HL-60/S4 treated with retinoic acid at 250 ng/mL for 4 days and 3 days (cell line): ENCODE measurements around the gene FTCD.

Experiments used
- in situ Hi-C: fragments of 300-500 bp; cut with MboI; formaldehyde crosslinking; loops from 2 replicates; pipeline ENCODE4 v1.7.0; 2022; ENCODE audit warnings: low sequenced_read_pairs

The FTCD gene

GRCh38 chr21:46124926-46125845 is 30.2 kb downstream of the FTCD start:
- in situ Hi-C loops, result no loop called here

- in situ Hi-C loops, result no loop called here
Observed at GRCh38 chr21:46124083-46124925, 31.1 kb downstream of the FTCD start.

GRCh38 chr21:46122758-46123683 is 32.4 kb downstream of the FTCD start:
- in situ Hi-C loops, result no loop called here

GRCh38 chr21:46122237-46122671 is 33.1 kb downstream of the FTCD start:
- in situ Hi-C loops, result no loop called here

GRCh38 chr21:46121286-46122221 is 33.8 kb downstream of the FTCD start:
- in situ Hi-C loops, result no loop called here

- in situ Hi-C loops, result no loop called here
Observed at GRCh38 chr21:46120301-46121285, 34.8 kb downstream of the FTCD start.

GRCh38 chr21:46119637-46120271 is 35.6 kb downstream of the FTCD start:
- in situ Hi-C loops, result no loop called here

- in situ Hi-C loops, result no loop called here
Observed at GRCh38 chr21:46119144-46119636, 36.2 kb downstream of the FTCD start.

GRCh38 chr21:46118316-46119143 is 36.8 kb downstream of the FTCD start:
- in situ Hi-C loops, result no loop called here

- in situ Hi-C loops, result no loop called here
Observed at GRCh38 chr21:46117586-46118315, 37.6 kb downstream of the FTCD start.

- in situ Hi-C loops, result no loop called here
Observed at GRCh38 chr21:46116776-46117585, 38.4 kb downstream of the FTCD start.

- in situ Hi-C loops, result no loop called here
Observed at GRCh38 chr21:46116189-46116775, 39.1 kb downstream of the FTCD start.

- in situ Hi-C loops, result no loop called here
Observed at GRCh38 chr21:46115441-46116188, 39.8 kb downstream of the FTCD start.

- in situ Hi-C loops, result no loop called here
Observed at GRCh38 chr21:46114963-46115362, 40.4 kb downstream of the FTCD start.
